ENCODE measurements around the gene ADIPOR2.

DNA sequence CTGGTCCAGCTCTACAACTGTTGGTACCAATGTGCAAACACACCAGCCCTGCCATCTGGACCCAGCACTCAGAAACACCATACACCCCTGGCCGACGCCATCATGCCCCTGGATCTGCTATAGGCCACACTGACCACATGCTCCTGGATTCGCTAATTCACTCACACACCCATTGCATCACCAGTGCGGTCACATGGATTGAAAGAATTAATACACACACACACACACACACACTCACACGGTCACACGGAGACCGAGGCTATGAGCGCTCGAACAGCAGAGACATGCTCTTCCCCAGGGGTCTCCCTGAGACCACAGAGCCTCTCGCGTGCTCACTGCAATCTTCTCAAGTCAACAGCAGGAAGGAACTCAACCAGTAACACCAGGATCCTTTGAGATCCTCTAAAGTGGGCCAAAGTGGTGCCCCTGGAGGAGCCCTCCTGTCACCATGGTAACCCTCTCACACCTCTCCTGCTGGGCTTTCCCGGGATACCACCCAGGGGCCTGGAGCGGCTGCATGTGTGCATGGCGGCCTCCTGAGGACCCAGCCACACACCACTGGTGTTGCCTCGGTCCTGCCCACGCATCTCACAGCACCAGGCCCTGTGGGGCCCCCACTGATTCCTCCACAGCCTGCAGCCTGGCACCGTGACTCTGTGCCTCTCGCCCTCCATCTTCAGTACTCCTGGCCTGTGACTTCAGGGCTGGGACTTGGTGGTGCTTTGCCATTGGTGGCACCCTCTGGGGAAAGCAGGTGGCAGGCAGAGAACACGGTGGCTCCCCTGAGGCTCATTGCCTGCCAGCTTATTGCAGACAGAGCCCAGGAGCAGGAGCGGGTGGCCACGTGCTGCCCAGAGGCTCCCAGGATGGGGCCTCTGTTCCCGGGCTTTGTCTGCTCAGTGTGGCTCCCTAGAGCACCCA is 144.6 kb downstream of the ADIPOR2 start:
- TF ChIP-seq, protein P1, sequence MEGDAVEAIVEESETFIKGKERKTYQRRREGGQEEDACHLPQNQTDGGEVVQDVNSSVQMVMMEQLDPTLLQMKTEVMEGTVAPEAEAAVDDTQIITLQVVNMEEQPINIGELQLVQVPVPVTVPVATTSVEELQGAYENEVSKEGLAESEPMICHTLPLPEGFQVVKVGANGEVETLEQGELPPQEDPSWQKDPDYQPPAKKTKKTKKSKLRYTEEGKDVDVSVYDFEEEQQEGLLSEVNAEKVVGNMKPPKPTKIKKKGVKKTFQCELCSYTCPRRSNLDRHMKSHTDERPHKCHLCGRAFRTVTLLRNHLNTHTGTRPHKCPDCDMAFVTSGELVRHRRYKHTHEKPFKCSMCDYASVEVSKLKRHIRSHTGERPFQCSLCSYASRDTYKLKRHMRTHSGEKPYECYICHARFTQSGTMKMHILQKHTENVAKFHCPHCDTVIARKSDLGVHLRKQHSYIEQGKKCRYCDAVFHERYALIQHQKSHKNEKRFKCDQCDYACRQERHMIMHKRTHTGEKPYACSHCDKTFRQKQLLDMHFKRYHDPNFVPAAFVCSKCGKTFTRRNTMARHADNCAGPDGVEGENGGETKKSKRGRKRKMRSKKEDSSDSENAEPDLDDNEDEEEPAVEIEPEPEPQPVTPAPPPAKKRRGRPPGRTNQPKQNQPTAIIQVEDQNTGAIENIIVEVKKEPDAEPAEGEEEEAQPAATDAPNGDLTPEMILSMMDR (IDR thresholded peaks at IDR 0.05) = no peak
- no peak for TF ChIP-seq POLR2AphosphoS5 (IDR thresholded peaks at IDR 0.05)

All from sigmoid colon (tissue), 4 donors.